ENCODE measurements around the gene SLC51B.
"Not testable (repeated sequence)": the region's sequence is repeated elsewhere in the genome, so short reads cannot be mapped to it uniquely, and the experiment has no call there.

SLC51B gene

GRCh38 chr15:65044724-65045481, at the start of gene SLC51B:
SLC51B (plus strand) TSS chr15:65045387; CDS start chr15:65050005, 4,618 bp downstream.
- Histone ChIP-seq H3K27ac (ENCODE audit: low read depth, low read length) (peak within 1 kb of the TSS; percentile 76), H3K27me3 (ENCODE audit: control insufficient read depth in 1 of 2, insufficient read depth in 2 of 2, low read length in 2 of 2) (no peaks in the 10 kb centered on the region), H3K4me1 (ENCODE audit: control insufficient read depth in 1 of 2, insufficient read depth in 2 of 2, low read length in 2 of 2) (peaks cover 48 to 49% of the 10 kb centered on the region in 2 donors), H3K4me3 (ENCODE audit: low read depth in 1 of 2, low read length in 2 of 2) (peak within 1 kb of the TSS; percentile 65 to 69), H3K9me3 (ENCODE audit: control insufficient read depth in 1 of 2, low read length in 2 of 2) (no peaks in the 10 kb centered on the region), H3K36me3 (ENCODE audit: control insufficient read depth in 1 of 2, insufficient read depth in 2 of 2, low read length in 2 of 2) (no peaks in the 10 kb centered on the region), H3K9ac (ENCODE audit: low read depth in 1 of 2, low read length in 2 of 2) (peak within 1 kb of the TSS; percentile 45 to 49)

- no peak overlapping the region for H3K4me3 ChIP-seq (ENCODE audit: low read depth in 1 of 2, low read length in 2 of 2)
- H3K4me1 ChIP-seq (ENCODE audit: control insufficient read depth in 1 of 2, insufficient read depth in 2 of 2, low read length in 2 of 2): no peaks in the 10 kb centered on the region
- no peak overlapping the region for H3K27ac ChIP-seq (ENCODE audit: low read depth, low read length)
- H3K36me3 ChIP-seq (ENCODE audit: control insufficient read depth in 1 of 2, insufficient read depth in 2 of 2, low read length in 2 of 2): peaks cover 0 to 2% of the 10 kb centered on the region in 2 donors
- H3K9ac ChIP-seq (ENCODE audit: low read depth in 1 of 2, low read length in 2 of 2): no peak overlapping the region
- H3K9me3 ChIP-seq (ENCODE audit: control insufficient read depth in 1 of 2, low read length in 2 of 2): no peaks in the 10 kb centered on the region
- no peaks in the 10 kb centered on the region for H3K27me3 ChIP-seq (ENCODE audit: control insufficient read depth in 1 of 2, insufficient read depth in 2 of 2, low read length in 2 of 2)
These were observed 48.1 kb upstream of the SLC51B start for GRCh38 chr15:64997066-64997465.

DNA sequence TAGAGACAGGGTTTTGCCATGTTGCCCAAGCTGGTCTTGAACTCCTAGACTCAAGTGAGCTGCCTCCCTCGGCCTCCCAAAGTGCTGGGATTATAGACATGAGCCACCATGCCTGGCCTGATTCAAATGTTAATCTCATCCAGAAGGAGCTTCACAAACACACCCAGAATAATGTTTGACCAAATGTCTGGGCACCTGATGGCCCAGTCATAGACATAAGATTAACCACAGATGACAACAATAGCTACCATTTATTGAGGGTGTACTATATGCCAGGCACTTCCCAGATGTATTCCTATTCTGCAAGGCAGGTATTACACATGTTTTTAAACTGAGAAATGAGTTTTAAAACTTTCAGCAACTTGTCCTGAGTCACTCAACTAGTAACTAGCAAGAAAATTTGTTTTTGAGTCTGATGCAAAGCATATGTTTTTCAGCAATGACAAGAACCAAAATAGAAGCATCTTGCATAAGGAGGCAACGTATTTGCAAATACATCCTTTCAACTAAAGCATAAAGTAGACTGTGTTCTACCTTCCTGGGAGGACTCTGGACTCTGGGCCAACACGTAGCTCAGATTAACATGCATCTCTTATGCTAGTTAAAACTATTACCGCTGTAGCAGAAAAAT, 47.3 kb upstream of the SLC51B start:
- Histone ChIP-seq H3K27me3 (ENCODE audit: control insufficient read depth in 1 of 2, insufficient read depth in 2 of 2, low read length in 2 of 2) (no peaks in the 10 kb centered on the region), H3K4me1 (ENCODE audit: control insufficient read depth in 1 of 2, insufficient read depth in 2 of 2, low read length in 2 of 2) (no peaks in the 10 kb centered on the region), H3K9me3 (ENCODE audit: control insufficient read depth in 1 of 2, low read length in 2 of 2) (no peaks in the 10 kb centered on the region), H3K36me3 (ENCODE audit: control insufficient read depth in 1 of 2, insufficient read depth in 2 of 2, low read length in 2 of 2) (peaks cover 0 to 7% of the 10 kb centered on the region in 2 donors), H3K9ac (ENCODE audit: low read depth in 1 of 2, low read length in 2 of 2) (no peak overlapping the region), H3K4me3 (ENCODE audit: low read depth in 1 of 2, low read length in 2 of 2) (no peak overlapping the region), H3K27ac (ENCODE audit: low read depth, low read length) (no peak overlapping the region)

DNA sequence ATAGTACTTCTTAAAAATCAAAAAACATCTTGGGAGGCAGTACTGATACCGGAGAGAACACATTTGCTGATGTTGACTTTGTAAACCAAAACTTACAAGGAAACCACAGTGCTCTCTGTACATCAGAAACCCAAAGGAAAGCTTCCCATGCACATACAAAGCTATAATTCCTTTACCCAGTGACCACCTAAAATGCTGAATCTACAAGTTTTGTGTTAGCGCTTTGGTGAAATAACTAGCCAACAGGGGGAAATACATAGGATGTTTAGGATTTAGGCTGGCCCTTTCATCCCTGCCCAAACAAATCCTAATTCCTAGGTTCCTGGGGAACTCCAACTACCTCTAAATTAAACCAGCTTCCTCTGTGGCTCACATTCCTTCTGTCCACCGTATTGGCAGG, 40.2 kb upstream of the SLC51B start:
- Histone ChIP-seq H3K9me3 (ENCODE audit: control insufficient read depth in 1 of 2, low read length in 2 of 2) (no peaks in the 10 kb centered on the region), H3K27me3 (ENCODE audit: control insufficient read depth in 1 of 2, insufficient read depth in 2 of 2, low read length in 2 of 2) (no peaks in the 10 kb centered on the region), H3K27ac (ENCODE audit: low read depth, low read length) (no peak overlapping the region), H3K4me3 (ENCODE audit: low read depth in 1 of 2, low read length in 2 of 2) (no peak overlapping the region), H3K9ac (ENCODE audit: low read depth in 1 of 2, low read length in 2 of 2) (no peak overlapping the region), H3K36me3 (ENCODE audit: control insufficient read depth in 1 of 2, insufficient read depth in 2 of 2, low read length in 2 of 2) (peaks cover 0 to 23% of the 10 kb centered on the region in 2 donors), H3K4me1 (ENCODE audit: control insufficient read depth in 1 of 2, insufficient read depth in 2 of 2, low read length in 2 of 2) (no peaks in the 10 kb centered on the region)

DNA sequence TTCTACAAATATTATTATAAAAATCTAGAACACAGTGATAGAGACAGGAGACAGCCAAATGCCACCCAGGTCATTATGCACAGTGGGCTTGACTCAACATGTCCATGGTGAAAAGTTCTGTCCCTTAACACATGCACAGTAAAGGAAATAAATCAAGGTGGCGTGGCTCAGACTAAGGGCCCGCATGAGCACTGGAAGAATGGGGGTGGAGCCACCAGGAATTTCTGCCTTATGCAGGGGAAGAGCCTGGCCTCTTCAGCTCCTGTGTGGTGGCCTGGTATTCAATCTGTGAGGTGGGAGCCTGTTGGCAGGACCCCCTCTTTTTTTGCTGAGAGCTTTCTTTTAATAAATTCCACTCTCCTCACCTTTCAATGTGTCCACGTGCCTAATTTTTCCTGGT, 38.3 kb upstream of the SLC51B start:
- no peaks in the 10 kb centered on the region for H3K9me3 ChIP-seq (ENCODE audit: control insufficient read depth in 1 of 2, low read length in 2 of 2)
- peaks cover 0 to 23% of the 10 kb centered on the region in 2 donors for H3K36me3 ChIP-seq (ENCODE audit: control insufficient read depth in 1 of 2, insufficient read depth in 2 of 2, low read length in 2 of 2)
- H3K4me1 ChIP-seq (ENCODE audit: control insufficient read depth in 1 of 2, insufficient read depth in 2 of 2, low read length in 2 of 2): no peaks in the 10 kb centered on the region
- H3K27ac ChIP-seq (ENCODE audit: low read depth, low read length): no peak overlapping the region
- no peak overlapping the region for H3K4me3 ChIP-seq (ENCODE audit: low read depth in 1 of 2, low read length in 2 of 2)
- H3K27me3 ChIP-seq (ENCODE audit: control insufficient read depth in 1 of 2, insufficient read depth in 2 of 2, low read length in 2 of 2): no peaks in the 10 kb centered on the region
- no peak overlapping the region for H3K9ac ChIP-seq (ENCODE audit: low read depth in 1 of 2, low read length in 2 of 2)

GRCh38 chr15:65008983-65009382, 36.2 kb upstream of the SLC51B start:
- Histone ChIP-seq H3K9me3 (ENCODE audit: control insufficient read depth in 1 of 2, low read length in 2 of 2) (peaks cover 3 to 7% of the 10 kb centered on the region in 2 donors), H3K4me3 (ENCODE audit: low read depth in 1 of 2, low read length in 2 of 2) (no peak overlapping the region), H3K4me1 (ENCODE audit: control insufficient read depth in 1 of 2, insufficient read depth in 2 of 2, low read length in 2 of 2) (no peaks in the 10 kb centered on the region), H3K27me3 (ENCODE audit: control insufficient read depth in 1 of 2, insufficient read depth in 2 of 2, low read length in 2 of 2) (no peaks in the 10 kb centered on the region), H3K27ac (ENCODE audit: low read depth, low read length) (no peak overlapping the region), H3K9ac (ENCODE audit: low read depth in 1 of 2, low read length in 2 of 2) (no peak overlapping the region), H3K36me3 (ENCODE audit: control insufficient read depth in 1 of 2, insufficient read depth in 2 of 2, low read length in 2 of 2) (peaks cover 8 to 26% of the 10 kb centered on the region in 2 donors)

DNA sequence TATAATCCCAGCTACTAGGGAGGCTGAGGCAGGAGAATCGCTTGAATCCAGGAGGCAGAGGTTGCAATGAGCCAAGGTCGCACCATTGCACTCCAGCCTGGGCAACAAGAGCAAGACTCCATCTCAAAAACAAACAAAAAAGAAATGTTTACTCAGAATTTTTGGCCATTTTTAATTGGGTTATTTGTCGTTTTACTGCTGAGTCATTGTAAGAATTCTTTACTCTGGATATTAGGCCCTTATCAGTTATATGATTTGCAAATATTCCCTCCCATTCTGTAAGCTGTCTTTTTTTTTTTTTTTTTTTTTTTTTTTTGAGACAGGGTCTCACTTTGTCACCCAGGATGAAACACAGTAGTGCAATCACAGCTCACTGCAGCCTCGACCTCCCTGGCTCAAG, 34.0 kb upstream of the SLC51B start:
- not testable (repeated sequence) for H3K9me3 ChIP-seq (ENCODE audit: control insufficient read depth in 1 of 2, low read length in 2 of 2); H3K4me1 ChIP-seq (ENCODE audit: control insufficient read depth in 1 of 2, insufficient read depth in 2 of 2, low read length in 2 of 2); H3K9ac ChIP-seq (ENCODE audit: low read depth in 1 of 2, low read length in 2 of 2); H3K4me3 ChIP-seq (ENCODE audit: low read depth in 1 of 2, low read length in 2 of 2); H3K27me3 ChIP-seq (ENCODE audit: control insufficient read depth in 1 of 2, insufficient read depth in 2 of 2, low read length in 2 of 2); H3K27ac ChIP-seq (ENCODE audit: low read depth, low read length)
- peaks cover 19 to 38% of the 10 kb centered on the region in 2 donors for H3K36me3 ChIP-seq (ENCODE audit: control insufficient read depth in 1 of 2, insufficient read depth in 2 of 2, low read length in 2 of 2)

DNA sequence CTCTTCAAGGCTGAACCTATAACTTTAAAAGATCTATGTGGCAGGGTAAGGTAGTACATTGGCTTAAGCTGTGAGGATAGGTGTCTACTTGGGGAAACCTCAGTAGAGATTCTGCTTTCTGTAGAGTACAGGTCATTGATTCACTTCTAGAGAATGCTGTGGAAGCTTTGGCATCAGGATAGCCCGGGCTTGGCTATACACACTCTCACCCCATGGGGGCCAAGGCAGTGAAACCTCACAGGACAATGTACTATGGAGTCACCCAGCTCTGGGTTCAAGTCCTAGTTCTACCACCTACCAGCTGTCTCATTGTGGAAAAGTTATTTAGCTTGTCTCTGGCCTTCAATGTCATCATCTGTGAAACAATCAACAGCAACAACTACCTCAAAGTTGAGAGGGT, 24.8 kb upstream of the SLC51B start:
- H3K36me3 ChIP-seq (ENCODE audit: control insufficient read depth in 1 of 2, insufficient read depth in 2 of 2, low read length in 2 of 2): peaks cover 10 to 58% of the 10 kb centered on the region in 2 donors
- H3K27ac ChIP-seq (ENCODE audit: low read depth, low read length): no peak overlapping the region
- H3K27me3 ChIP-seq (ENCODE audit: control insufficient read depth in 1 of 2, insufficient read depth in 2 of 2, low read length in 2 of 2): no peaks in the 10 kb centered on the region
- H3K9me3 ChIP-seq (ENCODE audit: control insufficient read depth in 1 of 2, low read length in 2 of 2): no peaks in the 10 kb centered on the region
- no peak overlapping the region for H3K9ac ChIP-seq (ENCODE audit: low read depth in 1 of 2, low read length in 2 of 2)
- no peaks in the 10 kb centered on the region for H3K4me1 ChIP-seq (ENCODE audit: control insufficient read depth in 1 of 2, insufficient read depth in 2 of 2, low read length in 2 of 2)
- H3K4me3 ChIP-seq (ENCODE audit: low read depth in 1 of 2, low read length in 2 of 2): no peak overlapping the region

DNA sequence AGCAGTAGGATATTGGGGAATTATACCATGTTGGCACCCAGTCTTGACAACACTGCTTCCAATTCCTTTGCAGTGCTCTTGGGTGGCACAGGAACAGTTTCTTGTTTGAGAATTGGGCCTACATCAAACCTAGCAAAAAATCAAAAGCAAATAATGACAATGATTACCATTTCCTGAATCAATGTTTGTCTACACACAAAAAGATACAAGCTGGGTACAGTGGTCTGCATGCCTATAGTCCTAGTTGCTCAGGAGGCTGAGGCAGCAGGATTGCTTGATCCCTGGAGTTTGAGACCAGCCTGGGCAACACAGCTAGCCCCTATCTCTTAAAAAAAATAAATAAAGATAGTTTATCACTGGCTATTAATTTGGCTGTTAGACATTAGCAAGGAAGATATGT, 23.7 kb upstream of the SLC51B start:
- peaks cover 8 to 60% of the 10 kb centered on the region in 2 donors for H3K36me3 ChIP-seq (ENCODE audit: control insufficient read depth in 1 of 2, insufficient read depth in 2 of 2, low read length in 2 of 2)
- no peaks in the 10 kb centered on the region for H3K4me1 ChIP-seq (ENCODE audit: control insufficient read depth in 1 of 2, insufficient read depth in 2 of 2, low read length in 2 of 2)
- H3K9ac ChIP-seq (ENCODE audit: low read depth in 1 of 2, low read length in 2 of 2): no peak overlapping the region
- H3K9me3 ChIP-seq (ENCODE audit: control insufficient read depth in 1 of 2, low read length in 2 of 2): no peaks in the 10 kb centered on the region
- H3K27ac ChIP-seq (ENCODE audit: low read depth, low read length): no peak overlapping the region
- no peaks in the 10 kb centered on the region for H3K27me3 ChIP-seq (ENCODE audit: control insufficient read depth in 1 of 2, insufficient read depth in 2 of 2, low read length in 2 of 2)
- no peak overlapping the region for H3K4me3 ChIP-seq (ENCODE audit: low read depth in 1 of 2, low read length in 2 of 2)

GRCh38 chr15:65026756-65027155, 18.4 kb upstream of the SLC51B start:
- no peaks in the 10 kb centered on the region for H3K27me3 ChIP-seq (ENCODE audit: control insufficient read depth in 1 of 2, insufficient read depth in 2 of 2, low read length in 2 of 2)
- H3K36me3 ChIP-seq (ENCODE audit: control insufficient read depth in 1 of 2, insufficient read depth in 2 of 2, low read length in 2 of 2): peaks cover 8 to 31% of the 10 kb centered on the region in 2 donors
- H3K27ac ChIP-seq (ENCODE audit: low read depth, low read length): no peak overlapping the region
- no peaks in the 10 kb centered on the region for H3K9me3 ChIP-seq (ENCODE audit: control insufficient read depth in 1 of 2, low read length in 2 of 2)
- no peak overlapping the region for H3K9ac ChIP-seq (ENCODE audit: low read depth in 1 of 2, low read length in 2 of 2)
- H3K4me3 ChIP-seq (ENCODE audit: low read depth in 1 of 2, low read length in 2 of 2): no peak overlapping the region
- peaks cover 9 to 10% of the 10 kb centered on the region in 2 donors for H3K4me1 ChIP-seq (ENCODE audit: control insufficient read depth in 1 of 2, insufficient read depth in 2 of 2, low read length in 2 of 2)
